Cardiac septum (tissue), 1 donor: Measurements from ENCODE around the gene KCNH2. TPM values are rescaled to one million over a fixed set of nuclear protein-coding genes. Genes with fewer than 3 reads are reported as not detected.
A peak's percentile ranks its signal among the peaks of the same experiment; 100 is the strongest.

ENCODE experiments used
- DNase-seq: peaks from one replicate; pipeline ENCODE4 v3.0.0-alpha.2; 2020; ENCODE audit warnings: low spot score
- intact Hi-C: fragments of 100-400 bp; cut with DNase I; formaldehyde crosslinking; loops from one replicate; pipeline ENCODE4 v1.14.0; 2022
- total RNA-seq: library from RNA; stranded (reverse); fragmentation: NEBNext Ultra II Directional; extraction: Animal tissue kit (Norgen Biotek cat#: 25700); gene quantifications from one replicate; pipeline ENCODE4 v1.2.1, GENCODE V29; 2021
- donor health status: DM: no; HTN: no; CAD: no.

Gene KCNH2
- total RNA-seq, 1 donor from 2014 or later: 61.9 TPM

DNA sequence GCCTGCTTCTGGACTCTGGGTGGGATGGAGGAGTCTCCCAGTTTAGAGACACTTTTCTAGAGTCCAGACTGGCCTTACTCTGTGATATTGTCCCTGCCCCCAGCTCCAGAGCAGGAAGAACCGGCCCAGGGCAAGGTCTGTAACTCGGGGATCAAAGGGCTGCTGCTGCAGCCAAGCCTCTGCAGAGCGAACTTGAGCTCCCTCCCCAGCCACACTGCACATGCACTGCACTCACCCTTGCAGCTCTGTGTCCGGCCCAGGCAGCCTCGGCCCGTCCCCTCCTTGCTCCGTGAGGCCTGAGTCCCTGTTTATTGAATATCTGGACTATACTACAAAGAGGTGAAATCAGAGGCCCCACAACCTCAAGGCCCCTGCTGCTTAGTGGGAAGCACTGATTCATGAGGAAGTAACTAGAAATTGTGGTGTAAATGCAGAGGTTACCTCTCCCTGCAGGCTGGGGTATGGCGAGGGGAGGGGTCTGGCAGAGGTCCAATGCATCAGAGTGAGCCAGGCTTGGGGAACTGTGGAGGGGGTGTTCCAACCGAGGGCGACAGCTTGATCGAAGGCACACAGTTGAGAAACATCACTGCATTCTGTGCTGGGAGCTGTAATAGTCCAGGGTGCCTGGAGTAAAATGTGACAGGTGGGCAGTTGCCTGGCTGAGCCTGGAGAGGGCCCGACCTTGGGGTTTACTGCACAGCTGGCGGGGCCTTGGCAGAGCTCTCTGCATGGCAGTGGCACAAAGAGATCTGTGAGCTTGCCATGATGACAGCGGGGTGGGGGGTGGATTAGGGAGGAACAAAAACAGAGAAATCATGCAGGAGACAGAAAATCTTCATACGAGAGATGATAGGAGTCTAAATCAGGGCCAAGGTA, 76.7 kb downstream of the KCNH2 start:
- DNase-seq: no peak
- intact Hi-C loops: loop anchor here (5.0 kb wide), 3 partner anchors 41 to 211 kb away; no protein-coding TSS in a partner anchor

DNA sequence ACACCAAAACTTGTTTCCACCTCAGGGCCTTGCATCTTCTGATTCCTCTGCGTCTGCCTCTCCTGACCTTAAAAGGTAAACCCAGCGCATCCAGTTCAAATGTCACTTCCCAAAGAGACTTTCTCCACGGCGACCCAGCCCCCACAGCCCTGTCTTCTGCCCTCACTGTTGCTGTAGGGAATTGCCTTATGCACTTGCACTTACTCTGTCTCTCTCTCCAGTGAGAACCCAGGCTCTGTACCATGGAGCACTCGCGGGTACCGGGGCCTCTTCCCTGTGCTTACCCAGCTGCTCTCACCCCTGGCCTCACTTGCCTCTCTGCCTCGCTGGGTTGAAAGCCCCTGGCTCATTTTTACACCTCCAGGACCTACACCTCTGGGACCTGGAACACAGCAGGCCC, 77.4 kb downstream of the KCNH2 start:
- intact Hi-C loops: loop anchor here (5.0 kb wide), 3 partner anchors 42 to 212 kb away; no protein-coding TSS in a partner anchor
- DNase-seq: no peak

GRCh38 chr7:150898475-150899011, 79.6 kb downstream of the KCNH2 start:
- peak; percentile 91 for DNase-seq
- intact Hi-C loops: loop anchor here (1.0 to 2.0 kb wide), 2 partner anchors 90 to 120 kb away; no protein-coding TSS in a partner anchor

DNA sequence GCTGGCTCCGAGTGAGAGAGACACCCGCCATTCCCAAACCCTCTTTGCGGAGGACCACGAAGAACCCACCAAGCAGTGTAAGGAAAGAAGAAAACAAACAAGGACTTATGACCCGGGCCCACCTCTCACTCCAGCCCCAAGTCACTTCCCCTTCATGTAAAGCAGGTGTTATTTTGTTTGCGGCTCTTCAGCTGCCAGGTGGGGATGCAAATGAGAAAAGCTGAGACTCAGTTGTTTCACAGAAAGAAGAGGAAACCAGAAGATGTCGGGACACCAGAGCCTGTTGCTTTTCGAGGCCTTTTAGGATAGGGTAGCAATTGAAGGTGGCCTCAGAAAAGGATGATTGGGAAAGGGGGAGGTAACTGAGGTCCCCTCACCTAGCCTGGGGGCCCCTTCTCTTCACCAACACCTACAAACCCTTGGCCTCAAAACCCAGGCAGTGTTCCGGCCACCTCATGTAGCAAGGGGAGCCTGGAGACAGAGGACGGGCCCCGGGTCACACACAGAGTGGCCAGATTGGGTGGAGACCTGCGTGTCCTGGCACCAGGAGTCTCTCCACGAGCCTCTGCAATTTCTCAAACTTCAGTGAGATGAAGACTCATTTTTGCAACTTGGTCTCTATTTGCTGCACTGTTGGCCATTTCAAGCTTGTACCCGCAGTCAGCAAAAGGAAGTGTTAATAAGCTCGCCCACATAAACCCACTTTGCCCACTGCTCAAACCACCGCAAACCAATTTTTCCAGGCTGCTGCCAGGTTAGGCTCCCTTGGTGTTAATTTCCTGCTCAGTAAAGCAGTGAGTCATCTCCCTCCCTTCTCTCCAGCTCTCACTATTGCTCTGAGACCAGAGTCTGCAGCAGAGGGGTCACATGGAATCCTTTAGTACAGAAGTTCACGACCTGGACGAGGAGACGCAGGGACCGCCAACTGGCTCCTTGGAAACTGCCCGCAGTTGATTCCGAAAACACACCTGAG, 80.3 kb downstream of the KCNH2 start:
- intact Hi-C loops: loop anchor here (1.0 to 2.0 kb wide), 2 partner anchors 91 to 121 kb away; no protein-coding TSS in a partner anchor
- DNase-seq: no peak

- DNase-seq: no peak
- intact Hi-C loops: no loop called here
These were observed 81.4 kb downstream of the KCNH2 start for GRCh38 chr7:150896562-150897209.

- no peak for DNase-seq
- intact Hi-C loops: no loop called here
These were observed 82.3 kb downstream of the KCNH2 start for GRCh38 chr7:150895809-150896208.

Other genes with a start within 250 kb of the KCNH2 start
- 6.6 TPM for gene GIMAP5, start 240.9 kb downstream of the KCNH2 start, total RNA-seq
- 44.9 TPM for gene TMEM176B, start 178.0 kb downstream of the KCNH2 start, total RNA-seq
- gene TMEM176A, start 177.6 kb downstream of the KCNH2 start, total RNA-seq: 26.1 TPM
- gene AOC1, start 125.8 kb downstream of the KCNH2 start, total RNA-seq: 0.43 TPM
- 26.5 TPM for gene NOS3, start 12.7 kb upstream of the KCNH2 start, total RNA-seq
- gene ATG9B, start 46.2 kb upstream of the KCNH2 start, total RNA-seq: 0.13 TPM
- gene ABCB8, start 50.1 kb upstream of the KCNH2 start, total RNA-seq: 28.5 TPM
- 5.2 TPM for gene ASIC3, start 70.2 kb upstream of the KCNH2 start, total RNA-seq
- 9.4 TPM for gene CDK5, start 79.6 kb upstream of the KCNH2 start, total RNA-seq
- 83.4 TPM for gene SLC4A2, start 81.3 kb upstream of the KCNH2 start, total RNA-seq
- 93.3 TPM for gene FASTK, start 102.5 kb upstream of the KCNH2 start, total RNA-seq
- gene TMUB1, start 105.2 kb upstream of the KCNH2 start, total RNA-seq: 29.0 TPM
- gene AGAP3, start 108.2 kb upstream of the KCNH2 start, total RNA-seq: 67.5 TPM
- gene GBX1, start 189.4 kb upstream of the KCNH2 start, total RNA-seq: 0.57 TPM
- 17.3 TPM for gene ASB10, start 208.9 kb upstream of the KCNH2 start, total RNA-seq
- not detected for gene H2BK1, start 232.2 kb upstream of the KCNH2 start, total RNA-seq
- 28.8 TPM for gene ABCF2, start 248.9 kb upstream of the KCNH2 start, total RNA-seq